T-helper 9 cell (primary cell): ENCODE measurements around the gene RTRAF.

ENCODE experiments used
- DNase-seq: peaks from one replicate; pipeline ENCODE4 v3.0.0-alpha.2; 2020

The RTRAF gene

GRCh38 chr14:51996148-51996746, 6.9 kb downstream of the RTRAF start:
- DNase-seq, result no peak

GRCh38 chr14:51998348-51998747, 9.0 kb downstream of the RTRAF start:
- DNase-seq, result no peak

GRCh38 chr14:51999084-51999483, 9.7 kb downstream of the RTRAF start:
- no peak for DNase-seq

- DNase-seq, result no peak
Observed at GRCh38 chr14:52000019-52000582, 10.8 kb downstream of the RTRAF start.

- DNase-seq, result no peak
Observed at GRCh38 chr14:52000696-52001095, 11.3 kb downstream of the RTRAF start.

- no peak for DNase-seq
Observed at GRCh38 chr14:52002542-52002941, 13.2 kb downstream of the RTRAF start.

- DNase-seq, result no peak
Observed at GRCh38 chr14:52003324-52003723, 14.0 kb downstream of the RTRAF start.

GRCh38 chr14:52005625-52006024, 16.3 kb downstream of the RTRAF start:
- DNase-seq, result no peak

GRCh38 chr14:52006361-52006760, 17.0 kb downstream of the RTRAF start:
- no peak for DNase-seq

- DNase-seq, result no peak
Observed at GRCh38 chr14:52007211-52007610, 17.9 kb downstream of the RTRAF start.

GRCh38 chr14:52007637-52008036, 18.3 kb downstream of the RTRAF start:
- DNase-seq, result no peak

GRCh38 chr14:52008136-52008535, 18.8 kb downstream of the RTRAF start:
- DNase-seq, result no peak

GRCh38 chr14:52010173-52010693, 20.9 kb downstream of the RTRAF start:
- DNase-seq, result no peak

GRCh38 chr14:52011523-52011922, 22.2 kb downstream of the RTRAF start:
- no peak for DNase-seq

- no peak for DNase-seq
Observed at GRCh38 chr14:52012635-52013034, 23.3 kb downstream of the RTRAF start.

GRCh38 chr14:52013984-52014600, 24.7 kb downstream of the RTRAF start:
- no peak for DNase-seq

GRCh38 chr14:52014601-52015267, 25.4 kb downstream of the RTRAF start:
- DNase-seq, result no peak

GRCh38 chr14:52015411-52016030, 26.2 kb downstream of the RTRAF start:
- DNase-seq, result no peak

GRCh38 chr14:52018252-52018651, 28.9 kb downstream of the RTRAF start:
- no peak for DNase-seq

- DNase-seq, result no peak
Observed at GRCh38 chr14:52018970-52019369, 29.6 kb downstream of the RTRAF start.

- no peak for DNase-seq
Observed at GRCh38 chr14:52020161-52020714, 30.9 kb downstream of the RTRAF start.

GRCh38 chr14:52020866-52021717, 31.7 kb downstream of the RTRAF start:
- DNase-seq, result no peak
